DND-41 (cell line): Measurements from ENCODE around the gene SMURF1.

ENCODE experiments used
- ATAC-seq: fragments of 200-7000 bp; cut with Tn5 transposase; 3 replicates; pipeline ENCODE4 v1.9.1; 2021; ENCODE audit warnings: low read depth; ENCODE audit not compliant: insufficient read depth
- DNase-seq: peaks from one replicate; pipeline ENCODE4 v3.0.0-alpha.2; 2020
- H2AFZ ChIP-seq: 2 replicates; pipeline ENCODE4 v1.6.0; 2012; ENCODE audit warnings: low read depth, low read length
- H3K27ac ChIP-seq: 2 replicates; pipeline ENCODE4 v1.5.1; 2012; ENCODE audit warnings: low read length, inconsistent platforms
- H3K27me3 ChIP-seq: fragments of 200-600 bp; sonication (generic); 2 replicates; pipeline ENCODE4 v1.6.0; 2012; ENCODE audit warnings: low read length, mild to moderate bottlenecking, inconsistent platforms; ENCODE audit not compliant: insufficient read depth, poor library complexity
- H3K36me3 ChIP-seq: 2 replicates; pipeline ENCODE4 v1.5.1; 2012; ENCODE audit warnings: low read length, inconsistent platforms; ENCODE audit not compliant: insufficient read depth
- H3K4me1 ChIP-seq: 2 replicates; pipeline ENCODE4 v1.5.1; 2012; ENCODE audit warnings: mild to moderate bottlenecking, low read length; ENCODE audit not compliant: insufficient read depth
- H3K4me2 ChIP-seq: 2 replicates; pipeline ENCODE4 v1.6.0; 2012; ENCODE audit warnings: mild to moderate bottlenecking, moderate library complexity, low read length, inconsistent platforms; ENCODE audit not compliant: insufficient read depth
- H3K4me3 ChIP-seq, 2 experiments: fragments of 200-600 bp in 1 of 2; shearing (Covaris generic) in 1 of 2; 2 replicates each; pipeline ENCODE4 v1.5.1; 2012 to 2016; ENCODE audit warnings: inconsistent platforms in 2 of 2, low read length in 2 of 2, mild to moderate bottlenecking in 2 of 2, low read depth in 1 of 2, moderate library complexity in 1 of 2
- H3K79me2 ChIP-seq: 2 replicates; pipeline ENCODE4 v1.6.0; 2012; ENCODE audit warnings: low read length, inconsistent platforms; ENCODE audit not compliant: insufficient read depth
- H3K9ac ChIP-seq: 2 replicates; pipeline ENCODE4 v1.6.0; 2012; ENCODE audit warnings: low read depth, mild to moderate bottlenecking, inconsistent platforms, low read length, moderate library complexity
- H3K9me3 ChIP-seq: 2 replicates; pipeline ENCODE4 v1.5.1; 2012; ENCODE audit warnings: low read length, moderate library complexity, mild to moderate bottlenecking, inconsistent platforms; ENCODE audit not compliant: insufficient read depth, severe bottlenecking
- H4K20me1 ChIP-seq: 2 replicates; pipeline ENCODE4 v1.6.0; 2012; ENCODE audit warnings: low read length; ENCODE audit not compliant: insufficient read depth
- CTCF ChIP-seq: IDR thresholded peaks from 2 replicates; pipeline ENCODE4 v1.5.1; 2012; ENCODE audit warnings: borderline replicate concordance, low read length, moderate library complexity, mild to moderate bottlenecking; ENCODE audit not compliant: poor library complexity, severe bottlenecking; ENCODE audit errors: extremely low read depth
- EZH2 ChIP-seq: IDR thresholded peaks from 3 replicates; pipeline ENCODE4 v1.6.1; 2012; ENCODE audit warnings: borderline replicate concordance, low read depth, mild to moderate bottlenecking, moderate library complexity, low read length, inconsistent platforms; ENCODE audit not compliant: severe bottlenecking

Gene SMURF1

GRCh38 chr7:99036546-99037111 lies 107.3 kb downstream of the SMURF1 start:
- Histone ChIP-seq H3K9me3 (no peaks in the 10 kb centered on the region), H3K4me2 (no peak overlapping the region), H2AFZ (no peak overlapping the region), H3K79me2 (no peaks in the 10 kb centered on the region), H3K9ac (no peak overlapping the region), H3K27ac (no peak overlapping the region), H3K4me1 (no peaks in the 10 kb centered on the region), H3K36me3 (peaks cover 97% of the 10 kb centered on the region), H3K4me3 (no peak overlapping the region), H3K27me3 (no peaks in the 10 kb centered on the region), H4K20me1 (peaks cover 8% of the 10 kb centered on the region; the same call in 1 of the 2 replicates)
- DNase-seq = peak; percentile 30
- peak; percentile 56; the same call in 2 of the 3 replicates for ATAC-seq
- TF ChIP-seq EZH2 (no peak), CTCF (peak; percentile 57)

GRCh38 chr7:99035723-99036545 lies 108.0 kb downstream of the SMURF1 start:
- H3K4me1 ChIP-seq = no peaks in the 10 kb centered on the region
- no peak overlapping the region for H3K4me2 ChIP-seq
- no peaks in the 10 kb centered on the region for H3K27me3 ChIP-seq
- DNase-seq = no peak
- no peak overlapping the region for H3K9ac ChIP-seq
- no peak overlapping the region for H2AFZ ChIP-seq
- no peak overlapping the region for H3K27ac ChIP-seq
- H3K79me2 ChIP-seq = no peaks in the 10 kb centered on the region
- TF ChIP-seq CTCF (no peak), EZH2 (no peak)
- no peak for ATAC-seq
- peaks cover 8% of the 10 kb centered on the region; the same call in 1 of the 2 replicates for H4K20me1 ChIP-seq
- H3K36me3 ChIP-seq = peaks cover 98% of the 10 kb centered on the region
- H3K9me3 ChIP-seq = no peaks in the 10 kb centered on the region
- no peak overlapping the region for H3K4me3 ChIP-seq

GRCh38 chr7:99034932-99035722 lies 108.8 kb downstream of the SMURF1 start:
- H3K4me3 ChIP-seq = no peak overlapping the region
- H2AFZ ChIP-seq = no peak overlapping the region
- H4K20me1 ChIP-seq = peaks cover 8% of the 10 kb centered on the region; the same call in 1 of the 2 replicates
- DNase-seq = no peak
- TF ChIP-seq EZH2 (no peak), CTCF (no peak)
- no peak overlapping the region for H3K4me2 ChIP-seq
- H3K36me3 ChIP-seq = peaks cover 98% of the 10 kb centered on the region
- H3K9ac ChIP-seq = no peak overlapping the region
- ATAC-seq = no peak
- no peak overlapping the region for H3K27ac ChIP-seq
- H3K79me2 ChIP-seq = no peaks in the 10 kb centered on the region
- no peaks in the 10 kb centered on the region for H3K27me3 ChIP-seq
- no peaks in the 10 kb centered on the region for H3K4me1 ChIP-seq
- H3K9me3 ChIP-seq = no peaks in the 10 kb centered on the region
